ENCODE data around the gene NPR1.
"Not testable (repeated sequence)": the region's sequence is repeated elsewhere in the genome, so short reads cannot be mapped to it uniquely, and the experiment has no call there.

NPR1 gene

DNA sequence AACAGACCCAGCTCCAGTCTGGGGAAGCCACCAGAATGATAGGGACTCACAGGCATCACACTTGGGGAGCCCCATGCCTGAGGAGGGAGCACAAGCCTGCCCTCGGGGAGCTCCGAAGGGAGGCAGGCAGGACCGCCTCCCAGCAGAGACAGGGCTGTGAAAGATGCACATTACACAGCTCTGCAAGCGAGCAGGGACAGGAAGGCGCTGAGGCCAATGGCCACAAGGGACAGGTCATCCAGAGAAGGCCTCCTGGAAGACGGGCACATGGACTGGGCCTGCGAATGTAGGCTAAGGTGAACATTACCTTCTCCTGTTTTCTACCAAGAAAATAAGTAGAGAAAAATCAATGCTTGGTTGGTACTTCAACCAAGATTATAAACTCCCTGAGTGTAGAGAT lies 4.2 kb downstream of the NPR1 start:
- DNase-seq (ENCODE audit: low read depth in 3 of 3): no peak

DNA sequence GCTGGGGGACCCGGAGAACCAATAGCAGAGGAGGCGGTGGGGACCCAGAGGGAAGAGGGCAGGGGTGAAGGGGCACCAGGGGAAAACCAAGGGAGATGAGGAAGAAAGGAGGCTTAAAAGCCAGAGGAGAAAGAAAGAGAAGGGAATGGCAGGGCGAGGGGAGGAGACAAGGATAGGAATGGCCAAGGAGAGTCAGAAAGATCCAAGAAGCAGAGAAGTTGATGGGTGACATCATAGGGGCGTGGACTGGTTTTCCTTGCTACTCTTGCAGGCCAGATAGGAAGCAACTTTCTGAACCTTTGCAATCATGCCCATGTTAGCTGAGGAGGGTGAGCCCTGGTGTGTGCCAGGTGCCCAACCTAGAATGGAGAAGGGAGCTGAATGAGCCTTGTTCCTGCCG lies 5.4 kb downstream of the NPR1 start:
- no peak for DNase-seq (ENCODE audit: low read depth in 3 of 3)

DNA sequence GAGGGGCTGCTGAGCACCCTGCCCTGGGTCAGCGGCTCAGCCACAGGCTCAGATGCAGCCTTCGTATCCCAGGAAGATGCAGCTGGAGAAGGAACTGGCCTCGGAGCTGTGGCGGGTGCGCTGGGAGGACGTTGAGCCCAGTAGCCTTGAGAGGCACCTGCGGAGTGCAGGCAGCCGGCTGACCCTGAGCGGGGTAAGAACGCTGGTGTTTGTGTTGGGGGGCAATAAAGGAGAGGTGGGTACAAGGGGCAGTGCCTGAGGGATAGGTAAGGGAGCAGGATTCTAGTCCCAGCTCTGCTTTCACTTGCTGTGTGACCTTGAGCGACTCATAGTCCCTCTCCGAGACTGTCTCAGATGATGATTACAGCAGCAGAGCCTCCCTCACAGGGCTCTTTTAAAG lies 6.4 kb downstream of the NPR1 start:
- no peak for DNase-seq (ENCODE audit: low read depth in 3 of 3)

DNA sequence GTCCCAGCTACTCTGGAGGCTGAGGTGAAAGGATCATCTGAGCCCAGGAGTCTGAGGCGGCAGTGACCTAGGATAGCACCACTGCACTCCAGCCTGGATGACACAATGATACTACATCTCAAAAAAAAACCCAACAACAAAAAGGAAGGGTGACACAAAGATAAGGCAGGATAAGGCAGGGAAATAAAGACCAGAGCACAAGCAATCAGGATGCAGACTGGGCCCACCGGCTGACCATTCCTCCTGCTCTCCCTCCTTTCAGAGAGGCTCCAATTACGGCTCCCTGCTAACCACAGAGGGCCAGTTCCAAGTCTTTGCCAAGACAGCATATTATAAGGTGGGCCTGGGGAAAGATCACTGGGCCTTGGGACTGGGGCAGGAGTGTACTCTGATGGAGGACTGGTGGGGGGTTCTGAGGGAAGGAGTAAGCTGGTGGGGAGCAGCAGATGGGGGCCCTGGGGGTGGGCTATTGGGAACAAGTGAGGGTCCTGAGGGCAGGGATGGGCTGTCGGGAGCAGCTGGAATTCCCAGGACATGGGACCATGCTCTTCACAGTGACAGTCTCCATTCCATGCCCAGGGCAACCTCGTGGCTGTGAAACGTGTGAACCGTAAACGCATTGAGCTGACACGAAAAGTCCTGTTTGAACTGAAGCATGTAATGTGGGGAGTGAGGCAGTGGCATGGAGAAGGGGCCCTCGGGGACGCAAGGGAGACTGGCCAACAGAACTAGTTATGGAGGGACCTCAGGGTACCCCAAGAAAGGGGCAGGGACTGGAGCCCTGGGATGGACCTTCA lies 7.3 kb downstream of the NPR1 start:
- no peak for DNase-seq (ENCODE audit: low read depth in 3 of 3)

DNA sequence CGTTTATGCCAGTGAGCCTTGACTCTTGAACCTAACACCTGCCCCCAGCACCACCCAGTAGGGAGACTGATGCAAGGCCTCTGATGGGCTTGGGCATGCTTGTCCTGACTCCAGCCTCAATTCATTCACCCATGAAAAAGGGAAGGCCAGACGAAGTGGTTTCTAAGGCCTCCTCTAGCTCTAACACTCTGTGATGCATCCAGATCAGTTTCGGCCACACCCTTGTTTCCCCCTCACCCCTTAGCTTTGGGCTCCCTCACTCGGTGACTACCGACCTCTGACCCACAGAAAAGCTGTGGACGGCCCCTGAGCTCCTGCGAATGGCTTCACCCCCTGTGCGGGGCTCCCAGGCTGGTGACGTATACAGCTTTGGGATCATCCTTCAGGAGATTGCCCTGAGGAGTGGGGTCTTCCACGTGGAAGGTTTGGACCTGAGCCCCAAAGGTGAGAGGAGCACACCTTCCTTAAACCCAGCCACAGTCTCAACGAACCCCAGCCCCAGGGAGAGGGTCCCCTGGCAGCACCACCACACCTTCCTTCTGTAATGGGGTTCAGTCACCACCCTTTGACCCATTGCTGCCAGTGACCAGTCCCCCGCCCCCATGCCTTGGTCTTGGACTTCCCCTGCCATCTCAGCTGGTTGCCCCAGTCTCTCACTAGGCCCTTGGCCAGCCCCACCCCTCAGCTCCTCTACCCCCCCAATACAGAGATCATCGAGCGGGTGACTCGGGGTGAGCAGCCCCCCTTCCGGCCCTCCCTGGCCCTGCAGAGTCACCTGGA lies 9.0 kb downstream of the NPR1 start:
- DNase-seq (ENCODE audit: low read depth in 3 of 3): no peak

DNA sequence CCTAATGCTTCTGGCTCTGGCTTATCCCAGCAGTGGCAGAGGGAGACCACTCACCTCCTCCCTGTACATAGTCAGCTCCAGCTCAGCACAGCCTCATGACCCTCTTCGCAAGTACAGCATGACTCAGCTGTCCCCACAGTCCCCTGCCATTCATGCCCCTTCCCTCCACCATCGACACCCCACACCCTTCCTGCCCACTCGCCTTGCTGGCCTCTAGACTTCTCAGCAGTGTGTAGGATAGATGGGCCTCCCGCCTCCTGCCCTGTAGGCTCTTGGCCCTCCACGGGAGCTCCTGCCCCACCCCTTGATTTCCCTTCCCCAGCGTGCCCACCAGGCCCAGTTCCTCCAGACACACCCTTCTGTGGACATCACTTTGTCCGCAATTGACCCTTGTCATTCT lies 9.8 kb downstream of the NPR1 start:
- DNase-seq (ENCODE audit: low read depth in 3 of 3): no peak

DNA sequence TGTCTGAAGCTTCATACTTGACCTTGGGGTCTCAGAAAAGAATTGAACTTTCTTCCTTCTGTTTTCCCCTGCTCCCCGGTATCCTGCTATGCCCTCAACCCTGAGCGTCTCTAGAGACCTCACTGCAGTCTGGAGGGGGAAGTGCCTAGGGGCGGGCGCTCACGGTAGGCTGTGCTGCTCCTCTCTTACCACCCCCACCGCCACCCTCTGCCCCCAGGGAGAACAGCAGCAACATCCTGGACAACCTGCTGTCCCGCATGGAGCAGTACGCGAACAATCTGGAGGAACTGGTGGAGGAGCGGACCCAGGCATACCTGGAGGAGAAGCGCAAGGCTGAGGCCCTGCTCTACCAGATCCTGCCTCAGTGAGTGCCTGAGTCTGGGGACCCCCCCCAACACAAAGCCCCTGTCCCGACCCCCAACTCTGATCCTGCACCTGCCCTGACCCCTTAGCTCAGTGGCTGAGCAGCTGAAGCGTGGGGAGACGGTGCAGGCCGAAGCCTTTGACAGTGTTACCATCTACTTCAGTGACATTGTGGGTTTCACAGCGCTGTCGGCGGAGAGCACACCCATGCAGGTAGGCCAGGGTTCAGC lies 10.3 kb downstream of the NPR1 start:
- DNase-seq (ENCODE audit: low read depth in 3 of 3): no peak

DNA sequence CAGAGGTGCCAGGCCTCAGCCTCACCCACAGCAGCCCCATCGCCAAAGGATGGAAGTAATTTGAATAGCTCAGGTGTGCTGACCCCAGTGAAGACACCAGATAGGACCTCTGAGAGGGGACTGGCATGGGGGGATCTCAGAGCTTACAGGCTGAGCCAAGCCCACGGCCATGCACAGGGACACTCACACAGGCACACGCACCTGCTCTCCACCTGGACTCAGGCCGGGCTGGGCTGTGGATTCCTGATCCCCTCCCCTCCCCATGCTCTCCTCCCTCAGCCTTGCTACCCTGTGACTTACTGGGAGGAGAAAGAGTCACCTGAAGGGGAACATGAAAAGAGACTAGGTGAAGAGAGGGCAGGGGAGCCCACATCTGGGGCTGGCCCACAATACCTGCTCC lies 15.0 kb downstream of the NPR1 start:
- DNase-seq (ENCODE audit: low read depth in 3 of 3): no peak

DNA sequence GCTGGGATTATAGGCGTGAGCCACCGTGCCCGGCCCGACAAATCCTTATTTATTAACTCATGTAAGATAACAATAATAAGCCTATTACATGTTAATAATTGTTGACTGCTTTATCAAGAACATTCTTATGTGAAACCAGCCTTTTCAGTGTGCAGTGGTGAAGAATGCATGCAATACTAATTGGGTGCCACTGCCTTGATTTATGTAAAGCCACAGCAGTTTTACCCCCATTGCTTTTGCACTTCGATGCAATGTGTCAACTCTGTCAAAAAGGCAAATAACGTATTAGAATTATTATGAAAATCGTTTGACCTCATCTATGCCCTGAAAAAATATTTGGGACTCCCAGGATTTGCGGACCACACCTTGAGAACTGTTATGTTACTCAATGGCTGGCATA lies 18.3 kb downstream of the NPR1 start:
- DNase-seq (ENCODE audit: low read depth in 3 of 3): no peak

DNA sequence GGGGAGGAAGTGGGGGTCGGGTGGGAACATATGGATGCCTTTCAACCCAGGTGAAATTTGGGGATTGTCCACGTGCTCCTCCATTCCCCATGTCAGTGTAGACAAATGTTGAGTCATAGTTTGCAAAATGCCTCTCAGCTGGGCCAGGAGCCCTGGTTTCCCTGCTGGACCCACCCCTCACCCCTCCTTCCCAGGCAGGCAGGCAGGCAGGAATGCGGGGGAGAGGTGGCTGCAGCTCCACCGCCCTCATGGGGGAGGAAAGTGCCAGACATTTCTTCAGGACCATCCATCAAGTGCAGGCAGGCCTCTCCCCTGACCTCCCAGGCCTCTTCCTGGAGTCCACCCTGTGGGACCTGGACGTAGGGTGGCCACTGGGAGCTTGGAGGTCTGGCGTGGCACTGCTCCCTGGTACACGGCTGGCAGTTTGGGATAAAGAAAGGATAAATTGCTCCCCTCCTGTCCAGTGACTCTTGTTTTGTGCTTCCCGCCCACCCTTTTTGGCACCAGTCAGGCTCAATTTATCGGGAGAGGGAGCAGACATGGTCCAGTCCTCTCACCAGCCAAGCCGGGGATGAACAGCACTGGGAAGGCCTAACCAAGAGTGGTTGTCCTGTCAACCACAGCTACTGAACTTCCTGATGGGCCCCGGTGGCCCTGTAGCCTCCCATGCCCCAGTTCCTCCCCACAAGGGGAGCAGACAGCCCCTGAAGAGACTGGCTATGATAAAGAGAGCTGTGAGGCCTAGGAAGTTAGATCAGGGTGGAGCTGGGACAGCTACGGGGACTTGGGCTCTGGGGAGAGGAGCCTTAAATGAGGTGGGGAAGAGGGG lies 18.9 kb downstream of the NPR1 start:
- no peak for DNase-seq (ENCODE audit: low read depth in 3 of 3)

DNA sequence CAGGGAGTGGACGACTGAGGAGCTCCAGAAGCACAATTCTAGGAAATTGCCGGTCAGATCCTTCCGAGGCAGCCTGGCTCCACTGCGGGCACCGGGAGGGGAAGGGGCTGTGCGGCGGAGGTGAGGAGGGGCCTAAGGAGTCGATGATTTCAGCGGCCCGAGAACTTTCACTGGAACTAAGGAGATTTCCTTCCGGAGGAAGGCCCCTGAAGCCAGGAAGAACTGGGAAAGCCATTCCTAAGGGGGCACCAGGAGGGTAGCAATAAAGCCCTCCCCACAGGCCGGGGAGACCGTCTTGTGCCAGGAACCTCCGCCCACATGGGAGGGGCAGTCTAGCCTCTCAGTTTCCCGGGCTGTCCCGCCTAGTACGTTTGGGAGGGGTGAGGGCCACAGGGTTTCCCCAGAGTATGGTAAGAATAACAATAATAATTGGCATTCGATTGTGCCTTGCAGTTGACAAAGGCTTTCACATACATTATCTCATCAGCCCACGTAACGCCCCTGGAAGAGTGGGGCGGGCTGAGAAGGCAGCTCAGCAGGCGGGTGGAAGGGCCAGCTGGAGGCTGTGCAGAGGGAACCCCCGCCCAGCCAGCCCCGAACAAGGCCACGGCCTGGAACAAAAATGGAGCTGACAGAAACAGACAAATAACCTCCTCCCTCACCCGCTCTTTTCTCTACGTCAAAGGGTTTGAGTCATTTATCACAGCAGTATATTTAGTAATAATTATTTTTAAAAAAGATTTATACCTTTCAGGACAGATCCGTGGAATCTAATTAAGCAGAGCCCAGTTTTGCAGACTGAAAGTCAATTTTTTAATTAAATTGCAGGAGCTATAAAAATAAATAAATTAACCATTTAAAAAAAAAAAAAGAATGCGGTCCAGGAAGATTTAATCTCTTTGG lies 19.8 kb downstream of the NPR1 start:
- no peak for DNase-seq (ENCODE audit: low read depth in 3 of 3)

DNA sequence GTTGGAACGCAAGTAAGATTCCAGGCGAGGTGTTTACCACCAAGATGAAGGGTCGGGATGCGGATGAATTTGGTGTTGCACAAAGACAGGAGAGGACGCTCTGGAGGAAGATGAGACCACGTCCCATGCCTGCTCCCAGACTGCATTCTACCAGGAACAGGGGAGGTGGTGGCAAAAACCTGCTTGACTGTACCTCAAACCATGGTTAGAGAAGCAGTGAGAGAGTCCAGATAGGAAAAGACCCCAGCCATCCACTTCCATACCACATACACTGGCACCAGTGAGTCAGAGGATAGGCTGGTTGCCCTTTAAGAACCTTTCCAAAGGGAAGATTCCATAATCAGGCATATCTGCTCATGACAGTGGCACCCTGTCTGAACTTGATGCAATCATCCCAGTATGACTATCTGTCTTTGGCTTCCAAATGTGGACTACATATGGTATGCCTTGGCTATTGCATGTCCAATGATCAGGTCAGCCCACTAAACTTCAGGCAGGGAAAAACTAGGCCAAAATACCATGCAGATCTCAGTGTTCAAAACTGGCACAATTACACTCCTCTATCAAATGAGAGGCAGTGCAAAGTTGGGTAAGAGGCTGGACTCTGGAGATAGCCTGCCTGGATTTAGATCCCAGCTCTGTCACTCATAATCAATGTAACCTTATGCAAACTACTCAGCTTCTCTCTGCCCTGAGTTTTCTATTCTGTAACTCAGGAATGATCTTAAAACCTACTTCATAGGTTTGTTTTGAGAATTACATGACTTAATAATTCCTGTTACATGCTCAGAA lies 20.6 kb downstream of the NPR1 start:
- no peak for DNase-seq (ENCODE audit: low read depth in 3 of 3)

DNA sequence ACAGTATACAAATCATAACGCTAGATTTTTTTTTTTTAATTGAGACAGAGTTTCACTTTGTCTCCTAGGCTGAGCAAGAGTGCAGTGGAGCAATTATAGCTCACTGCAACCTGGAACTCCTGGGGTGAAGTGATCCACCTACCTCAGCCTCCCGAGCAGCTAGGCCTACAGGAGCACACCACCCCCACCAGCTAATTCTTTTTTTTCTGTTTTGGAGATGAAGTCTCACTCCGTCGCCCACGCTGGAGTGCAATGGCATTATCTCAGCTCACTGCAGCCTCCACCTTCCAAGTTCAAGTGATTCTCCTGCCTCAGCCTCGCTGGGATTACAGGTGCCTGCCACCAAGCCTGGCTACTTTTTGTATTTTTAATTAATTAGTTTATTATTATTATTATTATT lies 21.3 kb downstream of the NPR1 start:
- no peak for DNase-seq (ENCODE audit: low read depth in 3 of 3)

DNA sequence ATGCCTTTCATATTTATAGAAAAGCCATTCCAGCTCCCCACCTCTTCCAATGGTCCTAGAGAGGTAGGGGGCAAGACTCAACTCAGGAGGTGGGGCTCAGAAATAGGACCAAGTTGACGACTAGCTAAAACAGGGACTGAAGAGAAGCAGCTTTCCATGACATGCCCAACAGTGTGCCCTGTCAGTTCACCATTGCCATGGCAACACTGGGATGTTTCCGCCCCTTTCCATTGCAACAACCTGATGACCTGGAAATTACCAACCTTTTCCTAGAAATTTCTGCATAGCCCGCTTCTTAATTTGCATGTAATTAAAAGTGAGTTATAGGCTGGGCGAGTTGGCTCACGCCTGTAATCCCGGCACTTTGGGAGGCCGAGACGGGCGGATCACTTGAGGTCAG lies 27.0 kb downstream of the NPR1 start:
- DNase-seq (ENCODE audit: low read depth in 3 of 3): no peak

DNA sequence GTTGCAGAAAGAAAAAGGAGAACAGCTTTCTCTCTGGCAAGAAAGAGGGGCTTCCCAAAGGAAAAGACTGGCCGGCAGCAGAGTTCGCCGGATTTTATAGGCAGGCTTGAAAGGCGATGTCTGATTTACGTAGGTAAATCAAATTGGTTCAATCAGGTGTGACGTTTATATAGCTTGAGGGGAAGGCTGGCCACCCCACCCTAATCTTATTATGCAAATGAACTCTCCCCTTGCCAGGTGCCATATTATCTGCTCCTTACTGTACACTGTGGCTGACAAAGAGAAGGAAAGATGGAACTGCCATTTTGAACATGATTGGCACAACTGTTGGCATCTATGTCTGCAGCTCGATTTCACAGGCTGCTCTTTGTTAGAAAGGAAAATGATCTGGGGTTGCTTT lies 32.5 kb downstream of the NPR1 start:
- DNase-seq (ENCODE audit: low read depth in 3 of 3): no peak

DNA sequence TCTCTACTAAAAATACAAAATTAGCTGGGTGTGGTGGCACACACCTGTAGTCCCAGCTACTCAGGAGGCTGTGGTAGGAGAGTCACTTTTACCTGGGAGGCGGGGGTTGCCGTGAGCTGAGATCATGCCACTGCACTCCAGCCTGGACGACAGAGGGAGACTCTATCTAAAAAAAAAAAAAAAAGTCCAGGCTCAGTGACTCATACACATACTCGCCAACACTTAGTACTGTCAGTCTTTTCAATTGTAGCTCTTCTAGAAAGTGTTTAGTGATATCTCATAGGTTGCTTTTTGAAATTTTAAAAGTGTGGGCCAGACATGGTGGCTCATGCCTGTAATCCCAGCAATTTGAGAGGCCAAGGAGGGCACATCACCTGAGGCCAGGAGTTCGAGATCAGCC lies 37.7 kb downstream of the NPR1 start:
- DNase-seq (ENCODE audit: low read depth in 3 of 3): not testable (repeated sequence)

DNA sequence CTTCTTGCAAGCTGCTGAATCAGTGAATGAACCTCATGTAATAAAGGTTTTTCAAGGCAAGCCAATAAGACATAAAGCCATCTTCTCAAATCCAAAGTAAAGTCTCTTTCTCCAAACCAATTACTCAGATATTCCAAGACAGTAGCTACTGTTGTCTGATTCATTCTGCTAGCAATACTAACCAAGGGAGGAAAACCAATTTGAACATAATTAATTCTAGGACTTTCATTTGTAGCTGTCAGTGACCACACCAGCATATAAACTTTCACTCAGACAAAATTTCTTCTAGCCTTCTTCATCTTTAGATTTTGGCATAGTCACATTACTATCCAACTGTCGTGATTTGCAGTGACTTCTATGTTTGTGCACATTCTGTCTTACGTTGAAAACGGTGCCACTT lies 38.8 kb downstream of the NPR1 start:
- no peak for DNase-seq (ENCODE audit: low read depth in 3 of 3)

DNA sequence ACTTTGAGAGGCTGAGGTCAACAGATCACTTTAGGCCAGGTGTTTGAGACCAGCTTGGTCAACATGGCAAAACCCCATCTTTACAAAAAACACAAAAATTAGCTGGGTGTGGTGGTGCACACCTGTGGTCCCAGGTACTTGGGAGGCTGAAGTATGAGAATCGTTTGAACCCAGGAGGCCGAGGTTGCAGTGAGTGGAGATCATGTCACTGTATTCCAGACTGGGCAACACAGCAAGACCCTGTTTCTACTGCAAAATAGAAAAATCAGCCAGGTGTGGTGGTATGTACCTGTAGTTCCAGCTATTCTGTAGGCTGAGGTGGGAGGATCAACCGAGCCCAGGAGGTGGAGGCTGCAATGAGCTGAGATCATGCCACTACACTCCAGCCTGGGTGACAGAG lies 45.2 kb downstream of the NPR1 start:
- DNase-seq (ENCODE audit: low read depth in 3 of 3): no peak

DNA sequence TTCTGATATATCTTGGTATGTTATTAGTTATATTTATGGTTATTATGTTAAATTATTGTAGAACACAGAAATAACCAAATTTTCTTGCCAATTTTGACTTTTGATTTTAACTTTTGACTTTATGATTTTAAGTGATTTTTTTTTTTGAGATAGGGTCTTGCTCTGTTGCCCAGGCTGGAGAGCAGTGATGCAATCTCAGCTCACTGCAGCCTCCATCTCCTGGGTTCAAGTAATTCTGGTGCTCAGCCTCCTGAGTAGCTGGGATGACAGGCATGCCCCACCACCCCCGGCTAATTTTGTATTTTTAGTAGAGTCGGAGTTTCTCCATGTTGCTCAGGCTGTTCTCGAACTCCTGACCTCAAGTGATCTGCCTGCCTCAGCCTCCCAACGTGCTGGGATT lies 46.1 kb downstream of the NPR1 start:
- not testable (repeated sequence) for DNase-seq (ENCODE audit: low read depth in 3 of 3)
